ENCODE data around the gene PA2G4.

- TF ChIP-seq SP1 (IDR thresholded peaks at IDR 0.05) = no peak
- no peak for TF ChIP-seq SUZ12 (IDR thresholded peaks at IDR 0.05)
- TF ChIP-seq TARDBP (IDR thresholded peaks at IDR 0.05) = no peak
- TF ChIP-seq ELF4 (IDR thresholded peaks at IDR 0.05) = no peak
- no peak for TF ChIP-seq FOXM1 (IDR thresholded peaks at IDR 0.05; ENCODE audit: borderline replicate concordance)
These were observed 17.8 kb upstream of the PA2G4 start for GRCh38 chr12:56086608-56087007.
